Upper lobe of left lung (tissue), 6 donors: ENCODE data around the gene TUBB4B. TPM values are rescaled to one million over a fixed set of nuclear protein-coding genes. Genes with fewer than 3 reads are reported as not detected.

Source experiments
- ATAC-seq, 2 donors: fragments of 200-7000 bp; cut with Tn5 transposase; one replicate each; pipeline ENCODE4 v1.9.1; 2022; ENCODE audit warnings: mild to moderate bottlenecking in 2 of 2, moderate library complexity in 2 of 2; ENCODE audit not compliant: low FRiP score in 2 of 2
- DNase-seq, 2 donors: peaks; one replicate each; pipeline ENCODE4 v3.0.0-alpha.2; 2019 to 2020
- H3K27ac ChIP-seq, 4 donors: fragments of 200-600 bp; sonication (generic); one replicate each; pipeline ENCODE4 v1.5.1; 2016 to 2019
- H3K27me3 ChIP-seq, 4 donors: fragments of 200-600 bp; sonication (generic); one replicate each; pipeline ENCODE4 v1.5.1; 2017 to 2019
- H3K36me3 ChIP-seq, 4 donors: fragments of 200-600 bp; sonication (generic); one replicate each; pipeline ENCODE4 v1.5.1; 2016 to 2019
- H3K4me1 ChIP-seq, 4 donors: fragments of 200-600 bp; sonication (generic); one replicate each; pipeline ENCODE4 v1.5.1; 2018 to 2019
- H3K4me3 ChIP-seq, 4 donors: fragments of 200-600 bp; sonication (generic); one replicate each; pipeline ENCODE4 v1.5.1; 2017 to 2019; ENCODE audit warnings: mild to moderate bottlenecking in 2 of 4, moderate library complexity in 1 of 4
- H3K9me3 ChIP-seq, 4 donors: fragments of 200-600 bp; sonication (generic); one replicate each; pipeline ENCODE4 v1.5.1; 2018 to 2019
- EP300 ChIP-seq, 4 donors: sonication (generic); formaldehyde crosslinking; IDR thresholded peaks; one replicate each; pipeline ENCODE4 v1.5.1; 2017; ENCODE audit warnings: antibody characterized with exemption in 4 of 4, control low read depth in 2 of 4
- POLR2A ChIP-seq, 4 donors: fragments of 450-650 bp; IDR thresholded peaks; one replicate each; pipeline ENCODE4 v1.5.1; 2016 to 2017; ENCODE audit warnings: antibody characterized with exemption in 4 of 4, mild to moderate bottlenecking in 2 of 4
- POLR2AphosphoS5 ChIP-seq, 2 donors: sonication (generic); formaldehyde crosslinking; IDR thresholded peaks; one replicate each; pipeline ENCODE4 v1.5.1; 2017; ENCODE audit warnings: antibody characterized with exemption in 2 of 2
- WGBS, 2 donors: methylation state at CpG; one replicate each; pipeline ENCODE4 v1.1.5; 2017 to 2018; 5-methylcytosine and 5-hydroxymethylcytosine counted together
- total RNA-seq, 6 donors: library from RNA; depleted of rRNA in 4 of 6; stranded (reverse); fragments of >200 nt in 4 of 6; gene quantifications; one replicate each; pipeline versions ENCODE4 v1.1.0 to v1.2.1, GENCODE V29; 2016 to 2021
- TF ChIP-seq, protein P1 (sequence below), 6 experiments: fragments of 450-650 bp in 4 of 6; fragments of 200-600 bp in 2 of 6; sonication (generic) in 2 of 6; IDR thresholded peaks; one replicate each; pipeline ENCODE4 v1.5.1; 2016 to 2019; ENCODE audit warnings: antibody characterized with exemption in 6 of 6
- donor health status: DM: no; HTN: no; CAD: no; lungs with moderate emphysema.
- donor health status: DM: no; HTN: yes; CAD: no; lungs with severe emphysema.

The TUBB4B gene
- total RNA-seq: 100 to 1,000 TPM; 120 to 539 (median 227) TPM

DNA sequence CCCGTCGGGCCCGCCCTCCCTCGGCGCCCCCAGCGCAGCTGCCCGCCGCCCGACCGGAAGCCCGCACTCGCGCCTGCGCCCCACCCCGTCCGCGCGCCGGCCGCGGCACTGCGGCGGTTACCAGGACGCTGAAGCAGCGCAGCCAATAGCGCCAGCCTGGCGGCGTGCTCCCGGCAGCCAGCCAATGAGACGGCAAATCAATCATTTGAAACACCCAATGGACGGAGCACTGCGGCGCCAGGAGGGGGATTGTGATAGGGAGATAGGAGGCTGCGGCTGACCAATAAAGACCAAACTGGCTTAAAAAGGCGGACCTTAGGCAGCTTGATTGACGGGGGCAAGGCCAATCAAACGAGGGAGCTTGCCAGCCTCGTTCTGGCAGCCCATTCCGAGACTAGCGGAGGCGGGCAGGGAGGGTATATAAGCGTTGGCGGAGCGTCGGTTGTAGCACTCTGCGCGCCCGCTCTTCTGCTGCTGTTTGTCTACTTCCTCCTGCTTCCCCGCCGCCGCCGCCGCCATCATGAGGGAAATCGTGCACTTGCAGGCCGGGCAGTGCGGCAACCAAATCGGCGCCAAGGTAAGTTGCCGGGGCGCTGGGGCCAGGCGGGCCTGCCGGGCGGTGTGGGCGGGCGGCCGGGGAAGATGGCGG is at the start of gene TUBB4B:
TUBB4B (plus strand) TSS at position 447 of the 649 bp plus-strand sequence; CDS start at position 521, 74 bp downstream.
- Histone ChIP-seq H3K36me3 (peaks cover 9 to 23% (median 18%) of the 10 kb centered on the region in 4 donors), H3K27ac (peak within 1 kb of the TSS; percentile 95 to 99 (median 96)), H3K4me3 (peak within 1 kb of the TSS; percentile 78 to 95 (median 89)), H3K4me1 (peaks cover 35 to 76% (median 45%) of the 10 kb centered on the region in 4 donors), H3K9me3 (no peaks in the 10 kb centered on the region), H3K27me3 (no peaks in the 10 kb centered on the region)
- WGBS, 2 donors: 0% methylated on average over 14 to 39 of the region's 67 CpGs
- peak in 1 of 4 donors; percentile 92 for TF ChIP-seq EP300 (IDR thresholded peaks at IDR 0.05)
- peak; percentile 100 for TF ChIP-seq POLR2AphosphoS5 (IDR thresholded peaks at IDR 0.05)
- TF ChIP-seq, protein P1, sequence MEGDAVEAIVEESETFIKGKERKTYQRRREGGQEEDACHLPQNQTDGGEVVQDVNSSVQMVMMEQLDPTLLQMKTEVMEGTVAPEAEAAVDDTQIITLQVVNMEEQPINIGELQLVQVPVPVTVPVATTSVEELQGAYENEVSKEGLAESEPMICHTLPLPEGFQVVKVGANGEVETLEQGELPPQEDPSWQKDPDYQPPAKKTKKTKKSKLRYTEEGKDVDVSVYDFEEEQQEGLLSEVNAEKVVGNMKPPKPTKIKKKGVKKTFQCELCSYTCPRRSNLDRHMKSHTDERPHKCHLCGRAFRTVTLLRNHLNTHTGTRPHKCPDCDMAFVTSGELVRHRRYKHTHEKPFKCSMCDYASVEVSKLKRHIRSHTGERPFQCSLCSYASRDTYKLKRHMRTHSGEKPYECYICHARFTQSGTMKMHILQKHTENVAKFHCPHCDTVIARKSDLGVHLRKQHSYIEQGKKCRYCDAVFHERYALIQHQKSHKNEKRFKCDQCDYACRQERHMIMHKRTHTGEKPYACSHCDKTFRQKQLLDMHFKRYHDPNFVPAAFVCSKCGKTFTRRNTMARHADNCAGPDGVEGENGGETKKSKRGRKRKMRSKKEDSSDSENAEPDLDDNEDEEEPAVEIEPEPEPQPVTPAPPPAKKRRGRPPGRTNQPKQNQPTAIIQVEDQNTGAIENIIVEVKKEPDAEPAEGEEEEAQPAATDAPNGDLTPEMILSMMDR (IDR thresholded peaks at IDR 0.05): peak in 2 of 6 experiments; percentile 27 to 29
- TF ChIP-seq POLR2A (IDR thresholded peaks at IDR 0.05): peak; percentile 94 to 100 (median 99)
- DNase-seq (peak; percentile 99), ATAC-seq (peak; percentile 93 to 96)

DNA sequence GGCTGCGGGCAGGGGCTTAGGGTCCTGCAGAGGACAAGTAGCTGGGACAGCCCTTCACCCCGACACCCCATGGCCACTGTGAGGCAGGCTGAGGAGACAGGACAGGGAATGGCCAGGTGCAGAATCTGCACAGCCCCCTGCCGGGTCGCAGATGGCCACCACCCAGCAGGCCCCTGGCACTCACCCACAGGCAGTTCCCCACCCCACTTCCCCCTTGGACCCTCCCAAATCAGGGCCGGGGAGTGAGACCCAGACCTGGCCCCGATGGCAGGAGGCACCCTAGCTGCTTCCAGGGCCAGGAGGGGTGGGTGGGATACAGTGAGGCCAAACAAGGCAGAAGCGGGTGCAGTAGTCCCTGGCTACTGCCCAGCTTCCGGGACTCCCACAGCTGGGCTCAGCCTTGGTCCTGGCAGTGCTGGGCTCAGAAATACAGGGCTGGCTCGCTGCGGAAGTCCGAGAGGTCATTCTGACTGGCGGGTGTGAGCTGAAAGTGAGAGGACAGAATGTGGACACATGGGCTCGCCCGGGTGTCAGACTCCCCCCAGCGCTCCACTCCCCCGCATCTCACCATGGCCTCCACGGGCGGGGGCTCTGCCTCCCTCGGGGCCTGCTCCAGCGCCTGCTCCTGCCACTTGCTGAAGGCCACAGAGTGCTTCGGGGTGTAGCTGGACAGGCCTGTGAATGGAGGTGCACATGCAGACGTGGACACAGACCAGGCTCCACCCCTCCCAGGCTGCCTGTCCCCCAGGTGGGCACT is 49.2 kb upstream of the TUBB4B start:
- TF ChIP-seq, protein P1 (IDR thresholded peaks at IDR 0.05): no peak
- TF ChIP-seq POLR2A (IDR thresholded peaks at IDR 0.05): no peak
- TF ChIP-seq POLR2AphosphoS5 (IDR thresholded peaks at IDR 0.05): no peak
- no peak for TF ChIP-seq EP300 (IDR thresholded peaks at IDR 0.05)
- Histone ChIP-seq H3K36me3 (peaks cover 7 to 36% (median 17%) of the 10 kb centered on the region in 4 donors), H3K4me3 (no peak overlapping the region), H3K4me1 (peaks cover 24 to 59% (median 49%) of the 10 kb centered on the region in 4 donors), H3K27ac (peak overlapping the region in 1 of 4 donors; percentile 35), H3K27me3 (no peaks in the 10 kb centered on the region), H3K9me3 (no peaks in the 10 kb centered on the region)
- 88 to 89% methylated on average over 9 to 13 of the region's 22 CpGs for WGBS, 2 donors
- ATAC-seq (no peak), DNase-seq (peak in 1 of 2 donors; percentile 71)

DNA sequence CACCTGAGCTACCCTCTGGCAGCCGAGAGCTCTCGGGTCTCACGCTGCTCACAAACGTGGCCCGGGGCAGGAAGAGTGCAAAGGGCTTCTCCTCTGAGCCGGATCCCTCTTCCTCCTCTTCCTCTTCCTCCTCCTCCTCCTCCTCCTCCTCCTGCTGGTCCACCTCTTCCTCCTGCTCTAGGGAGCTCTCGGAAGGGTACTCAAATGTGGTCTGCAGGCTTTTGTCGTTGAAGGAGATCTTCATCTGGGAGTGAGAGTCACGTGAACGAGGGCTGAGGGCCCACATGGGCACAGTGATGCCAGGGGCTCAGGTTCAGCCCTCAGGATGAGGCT is 48.7 kb upstream of the TUBB4B start:
- no peak for TF ChIP-seq EP300 (IDR thresholded peaks at IDR 0.05)
- TF ChIP-seq, protein P1 (IDR thresholded peaks at IDR 0.05): no peak
- no peak for TF ChIP-seq POLR2A (IDR thresholded peaks at IDR 0.05)
- TF ChIP-seq POLR2AphosphoS5 (IDR thresholded peaks at IDR 0.05): no peak
- H3K27me3 ChIP-seq: no peaks in the 10 kb centered on the region
- H3K36me3 ChIP-seq: peaks cover 7 to 31% (median 17%) of the 10 kb centered on the region in 4 donors
- no peak for DNase-seq
- no peaks in the 10 kb centered on the region for H3K9me3 ChIP-seq
- no peak for ATAC-seq
- H3K4me1 ChIP-seq: peaks cover 19 to 59% (median 47%) of the 10 kb centered on the region in 4 donors
- H3K4me3 ChIP-seq: no peak overlapping the region
- no peak overlapping the region for H3K27ac ChIP-seq
- WGBS, 2 donors: 84 to 87% methylated on average over 10 of the region's 10 CpGs

DNA sequence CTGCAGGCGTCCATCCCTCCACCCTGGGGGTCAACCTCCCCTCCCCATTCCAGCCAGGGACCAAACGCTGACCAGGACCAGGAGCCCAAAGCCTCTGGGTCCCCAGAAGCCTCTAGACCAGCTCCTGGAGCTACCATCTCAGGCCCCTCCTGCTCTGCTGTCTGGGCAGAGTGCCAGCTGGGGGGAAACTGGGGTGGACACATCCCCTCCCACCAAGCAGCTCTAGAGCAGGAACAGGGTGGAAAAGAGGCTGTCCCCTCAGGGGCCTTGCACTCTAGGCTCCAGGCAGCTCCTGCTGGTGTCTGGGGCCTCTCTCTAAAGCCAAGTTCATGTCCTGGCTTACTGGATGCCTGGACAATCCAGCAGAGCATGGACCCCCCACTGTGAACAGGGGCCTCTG is 48.2 kb upstream of the TUBB4B start:
- ATAC-seq: no peak
- no CpG with 5 or more reads among the region's 2 CpGs for WGBS, 2 donors

More for the DNA sequence above, 48.2 kb upstream of the TUBB4B start:
- H3K27me3 ChIP-seq: no peaks in the 10 kb centered on the region
- H3K4me1 ChIP-seq: peaks cover 15 to 59% (median 46%) of the 10 kb centered on the region in 4 donors
- H3K27ac ChIP-seq: no peak overlapping the region
- no peak for DNase-seq
- TF ChIP-seq, protein P1 (IDR thresholded peaks at IDR 0.05): no peak
- no peak for TF ChIP-seq POLR2AphosphoS5 (IDR thresholded peaks at IDR 0.05)
- TF ChIP-seq POLR2A (IDR thresholded peaks at IDR 0.05): no peak
- TF ChIP-seq EP300 (IDR thresholded peaks at IDR 0.05): no peak
- H3K4me3 ChIP-seq: no peak overlapping the region
- H3K36me3 ChIP-seq: peaks cover 7 to 30% (median 17%) of the 10 kb centered on the region in 4 donors
- H3K9me3 ChIP-seq: no peaks in the 10 kb centered on the region
